ENCODE measurements around the gene CHPT1.
"Not testable (repeated sequence)": the region's sequence is repeated elsewhere in the genome, so short reads cannot be mapped to it uniquely, and the experiment has no call there.

- TF ChIP-seq CTCF (IDR thresholded peaks at IDR 0.05); YY1 (IDR thresholded peaks at IDR 0.05; ENCODE audit: low read depth); FOXM1 (IDR thresholded peaks at IDR 0.05; ENCODE audit: low read depth); MXI1 (IDR thresholded peaks at IDR 0.05; ENCODE audit: low read depth, low read length); POLR2AphosphoS5 (IDR thresholded peaks at IDR 0.05; ENCODE audit: low read depth, low read length); USF1 (IDR thresholded peaks at IDR 0.05; ENCODE audit: borderline replicate concordance, low read depth); RAD21 (IDR thresholded peaks at IDR 0.05; ENCODE audit: low read length); RFX5 (IDR thresholded peaks at IDR 0.05; ENCODE audit: low read length); CHD2 (IDR thresholded peaks at IDR 0.05; ENCODE audit: low read length, partially characterized antibody); EP300 (IDR thresholded peaks at IDR 0.05; ENCODE audit: borderline replicate concordance in 1 of 2, low read depth in 1 of 2, low read length in 1 of 2); NFIC (IDR thresholded peaks at IDR 0.05; ENCODE audit: borderline replicate concordance); TAF1 (IDR thresholded peaks at IDR 0.05; ENCODE audit: borderline replicate concordance, low read depth, low read length): not testable (repeated sequence)
Observed at GRCh38 chr12:101734482-101734881, 37.0 kb downstream of the CHPT1 start.

All from SK-N-SH (cell line).